ENCODE data around the gene RTL1. TPM values are rescaled to one million over a fixed set of nuclear protein-coding genes. Genes with fewer than 3 reads are reported as not detected.

The RTL1 gene
- total RNA-seq, 2 experiments from 2014 or later, result not detected

- H3K4me1 Mint-ChIP-seq (ENCODE audit: low read depth), result no peaks in the 10 kb centered on the region
- no peak overlapping the region for H3K4me3 Mint-ChIP-seq
- no peaks in the 10 kb centered on the region for H3K36me3 Mint-ChIP-seq
Observed at GRCh38 chr14:100835548-100836310, 67.8 kb downstream of the RTL1 start.

GRCh38 chr14:100834794-100835547 lies 68.6 kb downstream of the RTL1 start:
- intact Hi-C loops (cut with micrococcal nuclease), result no loop called here
- no peaks in the 10 kb centered on the region for H3K9me3 Mint-ChIP-seq
- no peaks in the 10 kb centered on the region for H3K4me1 Mint-ChIP-seq (ENCODE audit: low read depth)
- H3K27me3 Mint-ChIP-seq, result peaks cover 7% of the 10 kb centered on the region
- CTCF ChIA-PET, result no interaction called here
- DNase-seq, result no peak
- H3K36me3 Mint-ChIP-seq, result no peaks in the 10 kb centered on the region
- POLR2A ChIA-PET, result no interaction called here
- H3K27ac Mint-ChIP-seq, result no peak overlapping the region
- no peak overlapping the region for H3K4me3 Mint-ChIP-seq

More at GRCh38 chr14:100835548-100836310, 67.8 kb downstream of the RTL1 start:
- Mint-ChIP-seq H3K9me3 (no peaks in the 10 kb centered on the region), H3K27ac (no peak overlapping the region), H3K27me3 (peaks cover 7% of the 10 kb centered on the region)
- intact Hi-C loops (cut with micrococcal nuclease), result no loop called here
- no peak for DNase-seq
- POLR2A ChIA-PET, result no interaction called here
- CTCF ChIA-PET, result no interaction called here

- ChIA-PET POLR2A (no interaction called here), CTCF (interaction anchor here (0.6 kb wide), 1 partner anchor 16 kb away, joined by 4 read pairs; no protein-coding TSS in a partner anchor)
- Mint-ChIP-seq H3K4me1 (ENCODE audit: low read depth) (no peaks in the 10 kb centered on the region), H3K27me3 (peaks cover 11% of the 10 kb centered on the region), H3K4me3 (no peak overlapping the region), H3K27ac (no peak overlapping the region), H3K36me3 (no peaks in the 10 kb centered on the region), H3K9me3 (no peaks in the 10 kb centered on the region)
- intact Hi-C loops (cut with micrococcal nuclease), result no loop called here
- no peak for DNase-seq
Observed at GRCh38 chr14:100834082-100834793, 69.3 kb downstream of the RTL1 start.

GRCh38 chr14:100832311-100832960 lies 71.1 kb downstream of the RTL1 start:
- POLR2A ChIA-PET, result no interaction called here
- Mint-ChIP-seq H3K9me3 (peaks cover 6% of the 10 kb centered on the region), H3K27ac (no peak overlapping the region), H3K4me1 (ENCODE audit: low read depth) (no peaks in the 10 kb centered on the region), H3K27me3 (peaks cover 21% of the 10 kb centered on the region), H3K4me3 (no peak overlapping the region), H3K36me3 (no peaks in the 10 kb centered on the region)
- no peak for DNase-seq
- CTCF ChIA-PET, result no interaction called here
- intact Hi-C loops (cut with micrococcal nuclease), result no loop called here

DNA sequence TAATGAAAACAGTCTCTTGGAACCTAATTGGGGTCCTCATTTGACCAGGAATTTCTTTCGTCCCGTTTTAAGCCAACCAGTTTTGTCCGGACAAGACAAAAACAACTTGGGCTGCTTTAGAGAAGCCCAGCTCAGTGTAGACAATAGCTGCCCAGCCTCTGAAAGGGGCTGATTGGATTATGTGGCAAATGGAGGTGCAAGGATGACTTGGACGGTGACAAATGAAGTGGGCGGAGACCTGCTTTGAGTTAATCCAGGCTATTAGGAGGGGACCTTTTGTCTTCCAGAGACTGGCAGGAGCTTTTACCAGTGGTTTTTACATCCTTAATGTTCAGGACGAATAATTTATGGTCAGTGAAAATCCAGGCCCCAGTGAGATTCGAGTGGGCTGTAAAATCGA lies 72.8 kb downstream of the RTL1 start:
- Mint-ChIP-seq H3K36me3 (no peaks in the 10 kb centered on the region), H3K4me3 (no peak overlapping the region), H3K27ac (no peak overlapping the region), H3K4me1 (ENCODE audit: low read depth) (peaks cover 5% of the 10 kb centered on the region), H3K9me3 (peaks cover 7% of the 10 kb centered on the region), H3K27me3 (peaks cover 33% of the 10 kb centered on the region)
- intact Hi-C loops (cut with micrococcal nuclease), result no loop called here
- no peak for DNase-seq
- ChIA-PET POLR2A (no interaction called here), CTCF (no interaction called here)

Small RNA genes lying within 50 kb of the gene (microRNA-seq; reads per million reads assigned to microRNA genes)
- gene MIR127 (ENCODE audit: borderline microRNAs expressed, borderline number of aligned reads, borderline replicate concordance) (3.5 reads per million), gene MIR136 (ENCODE audit: borderline microRNAs expressed, borderline number of aligned reads, borderline replicate concordance) (not detected), gene MIR337 (ENCODE audit: borderline microRNAs expressed, borderline number of aligned reads, borderline replicate concordance) (not detected), gene MIR370 (ENCODE audit: borderline microRNAs expressed, borderline number of aligned reads, borderline replicate concordance) (not detected), gene MIR431 (ENCODE audit: borderline microRNAs expressed, borderline number of aligned reads, borderline replicate concordance) (not detected), gene MIR432 (ENCODE audit: borderline microRNAs expressed, borderline number of aligned reads, borderline replicate concordance) (not detected), gene MIR433 (ENCODE audit: borderline microRNAs expressed, borderline number of aligned reads, borderline replicate concordance) (not detected), gene MIR493 (ENCODE audit: borderline microRNAs expressed, borderline number of aligned reads, borderline replicate concordance) (not detected), gene MIR665 (ENCODE audit: borderline microRNAs expressed, borderline number of aligned reads, borderline replicate concordance) (not detected)

Other genes with a start within 250 kb of the RTL1 start
- gene DLK1, start 176.8 kb downstream of the RTL1 start, total RNA-seq, result not detected
- not detected for gene MEG3, start 77.6 kb downstream of the RTL1 start, total RNA-seq